ENCODE measurements around the gene DPYSL3.
A peak's percentile ranks its signal among the peaks of the same experiment; 100 is the strongest.
"Not testable (repeated sequence)": the region's sequence is repeated elsewhere in the genome, so short reads cannot be mapped to it uniquely, and the experiment has no call there.

The DPYSL3 gene

DNA sequence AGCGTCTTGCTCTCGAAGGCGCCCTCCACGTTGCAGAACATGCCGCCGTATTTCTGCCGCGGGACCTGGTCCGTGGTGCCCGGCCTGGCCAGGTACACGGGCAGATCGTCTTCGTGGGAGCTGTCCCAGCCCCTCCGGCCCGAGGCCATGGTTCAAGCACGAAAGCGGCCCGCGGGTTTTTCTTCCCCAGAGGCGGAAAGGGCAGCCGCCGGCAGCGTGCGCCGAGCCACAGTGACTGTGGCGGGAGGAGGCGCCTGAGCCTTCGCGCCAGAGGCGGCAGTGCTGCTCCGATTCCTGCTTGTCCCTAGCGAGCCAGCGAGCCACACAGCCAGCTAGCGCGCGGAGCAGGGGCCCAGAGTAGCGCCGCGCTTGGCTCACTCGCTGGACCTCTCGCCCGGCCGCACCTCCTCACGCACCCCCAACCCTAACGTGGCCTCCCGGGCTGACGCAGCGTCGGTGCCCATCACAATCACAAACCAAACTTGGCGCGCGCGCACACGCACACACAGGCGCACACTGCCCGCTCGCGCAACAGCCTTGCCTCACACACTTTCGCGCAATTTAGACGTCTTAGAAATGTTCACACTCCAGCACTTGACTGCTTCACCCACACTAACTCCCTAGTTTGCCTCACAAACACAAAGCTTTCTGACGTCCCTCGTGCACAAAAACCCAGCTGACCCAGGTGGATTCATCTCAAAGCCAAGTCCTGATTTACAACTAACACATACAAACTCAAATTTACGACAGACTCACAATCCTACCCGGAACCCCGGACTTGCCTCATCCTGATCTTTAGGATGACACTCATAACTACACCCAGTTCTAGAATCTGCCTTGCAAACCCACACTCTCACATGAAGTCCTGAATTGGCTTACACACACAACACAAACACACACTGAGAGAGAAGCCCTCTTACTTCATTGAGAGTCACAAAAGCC is at the start of gene DPYSL3:
DPYSL3 (minus strand) TSS at position 359 of the 942 bp plus-strand sequence; CDS start at position 149, 210 bp downstream.
- H3K27ac ChIP-seq: peak within 1 kb of the TSS; percentile 32; the same call in 1 of the 2 replicates
- TF ChIP-seq ZFX (IDR thresholded peaks at IDR 0.05; ENCODE audit: borderline replicate concordance): no peak
- TF ChIP-seq, protein P1, sequence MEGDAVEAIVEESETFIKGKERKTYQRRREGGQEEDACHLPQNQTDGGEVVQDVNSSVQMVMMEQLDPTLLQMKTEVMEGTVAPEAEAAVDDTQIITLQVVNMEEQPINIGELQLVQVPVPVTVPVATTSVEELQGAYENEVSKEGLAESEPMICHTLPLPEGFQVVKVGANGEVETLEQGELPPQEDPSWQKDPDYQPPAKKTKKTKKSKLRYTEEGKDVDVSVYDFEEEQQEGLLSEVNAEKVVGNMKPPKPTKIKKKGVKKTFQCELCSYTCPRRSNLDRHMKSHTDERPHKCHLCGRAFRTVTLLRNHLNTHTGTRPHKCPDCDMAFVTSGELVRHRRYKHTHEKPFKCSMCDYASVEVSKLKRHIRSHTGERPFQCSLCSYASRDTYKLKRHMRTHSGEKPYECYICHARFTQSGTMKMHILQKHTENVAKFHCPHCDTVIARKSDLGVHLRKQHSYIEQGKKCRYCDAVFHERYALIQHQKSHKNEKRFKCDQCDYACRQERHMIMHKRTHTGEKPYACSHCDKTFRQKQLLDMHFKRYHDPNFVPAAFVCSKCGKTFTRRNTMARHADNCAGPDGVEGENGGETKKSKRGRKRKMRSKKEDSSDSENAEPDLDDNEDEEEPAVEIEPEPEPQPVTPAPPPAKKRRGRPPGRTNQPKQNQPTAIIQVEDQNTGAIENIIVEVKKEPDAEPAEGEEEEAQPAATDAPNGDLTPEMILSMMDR (IDR thresholded peaks at IDR 0.05): peak; percentile 57

DNA sequence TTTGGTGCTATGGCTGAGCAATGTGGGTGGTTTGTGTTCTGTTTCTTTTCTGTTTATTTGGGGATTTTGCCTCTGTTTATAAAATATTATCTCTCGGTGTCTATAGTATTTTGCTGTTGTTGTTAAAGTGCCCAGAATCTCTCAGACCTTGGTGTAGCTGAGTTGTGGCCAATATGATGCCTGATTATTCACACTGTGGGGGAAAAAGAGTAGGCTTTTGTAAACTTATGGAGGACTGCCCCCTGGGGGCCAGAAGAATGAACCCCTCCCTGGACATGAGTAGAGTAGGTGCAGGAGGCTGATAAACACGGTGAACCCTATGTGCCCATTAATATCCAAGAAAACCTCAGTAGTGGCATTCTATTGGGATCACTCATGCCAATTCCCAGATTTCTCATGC is 49.0 kb upstream of the DPYSL3 start:
- no peak overlapping the region for H3K27ac ChIP-seq
- TF ChIP-seq, protein P1 (IDR thresholded peaks at IDR 0.05): peak; percentile 50
- no peak for TF ChIP-seq ZFX (IDR thresholded peaks at IDR 0.05; ENCODE audit: borderline replicate concordance)

DNA sequence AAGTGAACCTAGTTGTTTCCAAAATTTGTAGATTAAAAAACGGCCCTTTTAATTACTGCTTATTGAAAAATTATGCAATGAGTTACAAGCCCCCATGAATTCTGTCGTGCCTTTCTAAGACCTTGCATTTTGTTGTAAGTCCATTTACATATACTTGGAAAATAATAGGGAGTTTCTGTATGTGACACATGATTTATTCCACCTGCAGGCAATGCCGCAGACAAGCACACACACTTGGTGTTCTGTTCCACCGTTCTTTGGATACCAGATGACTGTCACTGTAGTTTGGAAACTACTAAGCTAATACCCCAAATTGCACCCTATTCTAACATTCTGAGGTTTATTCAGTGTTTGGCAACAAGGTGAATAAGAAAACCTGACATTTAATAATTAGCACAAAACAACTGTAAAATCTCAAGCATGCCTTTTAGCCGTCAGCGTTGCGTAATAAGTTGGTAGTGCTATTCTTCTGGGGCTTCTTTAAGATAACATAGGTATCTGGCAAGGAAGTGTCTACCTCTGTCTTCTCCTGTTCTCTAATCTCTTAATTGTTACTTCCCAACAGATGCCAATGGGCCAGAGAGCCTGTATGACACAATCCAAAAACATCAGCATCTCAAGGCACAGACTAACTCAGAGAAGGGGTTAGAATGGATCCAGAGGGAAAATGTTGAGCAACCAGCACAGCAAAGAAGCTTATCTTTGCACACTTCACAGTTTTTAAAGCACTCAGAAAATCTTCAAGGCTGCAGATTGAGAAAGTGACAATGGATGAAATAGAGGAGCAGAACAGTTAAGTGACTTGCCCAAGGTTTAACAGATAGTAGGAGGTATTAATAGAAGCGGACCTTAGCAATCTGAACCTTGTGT is 48.2 kb upstream of the DPYSL3 start:
- no peak overlapping the region for H3K27ac ChIP-seq
- TF ChIP-seq, protein P1 (IDR thresholded peaks at IDR 0.05): no peak
- no peak for TF ChIP-seq ZFX (IDR thresholded peaks at IDR 0.05; ENCODE audit: borderline replicate concordance)

DNA sequence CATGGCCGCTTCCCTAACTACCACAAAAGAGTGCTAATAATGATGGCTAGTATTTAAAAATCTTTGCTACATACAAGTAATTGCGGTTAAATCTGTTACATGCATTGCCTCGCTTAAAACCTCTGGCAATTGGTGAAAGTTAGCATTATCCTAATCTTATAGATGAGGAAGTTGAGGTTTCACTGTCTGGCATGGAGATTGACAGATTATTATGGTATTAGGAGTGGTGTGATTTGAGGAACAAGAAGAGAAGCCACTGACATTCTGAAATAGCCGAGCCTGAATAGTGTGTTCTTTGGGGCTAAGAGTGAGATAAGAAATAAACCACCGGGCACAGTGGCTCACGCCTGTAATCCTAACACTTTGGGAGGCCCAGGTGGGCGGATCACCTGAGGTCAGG is 45.3 kb upstream of the DPYSL3 start:
- no peak for TF ChIP-seq ZFX (IDR thresholded peaks at IDR 0.05; ENCODE audit: borderline replicate concordance)
- TF ChIP-seq, protein P1 (IDR thresholded peaks at IDR 0.05): no peak
- no peak overlapping the region for H3K27ac ChIP-seq

DNA sequence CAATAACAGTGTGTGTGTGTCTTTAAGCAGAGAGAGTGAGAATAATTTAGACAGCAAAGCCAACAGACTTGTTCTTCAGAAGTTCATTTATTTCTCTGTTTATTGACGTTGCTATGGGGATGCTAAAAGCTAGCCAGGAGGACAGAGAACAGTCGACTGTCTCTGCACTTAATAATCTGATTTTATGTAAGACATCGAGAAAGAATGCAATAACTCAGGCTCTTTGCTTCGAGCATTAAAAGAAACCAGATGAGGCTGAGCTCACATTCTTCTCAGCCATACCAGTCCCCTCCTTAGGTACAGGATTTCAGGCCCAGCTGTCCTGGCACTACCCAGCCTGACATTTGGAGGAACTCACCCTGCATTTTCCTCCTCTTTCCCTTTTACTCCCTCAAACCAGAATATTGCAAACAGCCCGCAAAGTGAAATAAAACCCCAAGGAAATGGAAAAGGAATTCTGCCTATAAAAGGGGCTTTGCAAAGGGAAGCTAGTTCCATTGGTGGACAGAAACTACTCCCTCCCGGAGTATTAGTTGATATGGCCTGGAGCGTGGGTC is 44.5 kb upstream of the DPYSL3 start:
- H3K27ac ChIP-seq: no peak overlapping the region
- no peak for TF ChIP-seq ZFX (IDR thresholded peaks at IDR 0.05; ENCODE audit: borderline replicate concordance)
- TF ChIP-seq, protein P1 (IDR thresholded peaks at IDR 0.05): no peak

DNA sequence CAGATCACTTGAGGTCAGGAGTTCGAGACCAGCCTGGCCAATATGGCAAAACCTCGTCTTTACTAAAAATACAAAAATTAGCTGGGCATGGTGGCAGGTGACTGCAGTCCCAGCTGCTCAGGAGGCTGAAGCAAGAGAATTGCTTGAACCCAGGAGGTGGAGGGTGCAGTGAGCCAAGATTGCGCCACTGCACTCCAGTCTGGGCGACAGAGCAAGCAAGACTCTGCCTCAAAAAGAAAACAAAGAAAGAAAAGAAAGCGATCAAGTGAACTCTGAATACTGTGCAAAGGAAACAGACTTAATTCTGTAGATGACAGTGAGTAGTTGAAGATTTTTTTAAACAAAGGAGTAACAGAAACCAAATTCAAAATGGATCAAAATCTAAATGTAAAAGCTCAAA is 43.9 kb upstream of the DPYSL3 start:
- not testable (repeated sequence) for H3K27ac ChIP-seq

DNA sequence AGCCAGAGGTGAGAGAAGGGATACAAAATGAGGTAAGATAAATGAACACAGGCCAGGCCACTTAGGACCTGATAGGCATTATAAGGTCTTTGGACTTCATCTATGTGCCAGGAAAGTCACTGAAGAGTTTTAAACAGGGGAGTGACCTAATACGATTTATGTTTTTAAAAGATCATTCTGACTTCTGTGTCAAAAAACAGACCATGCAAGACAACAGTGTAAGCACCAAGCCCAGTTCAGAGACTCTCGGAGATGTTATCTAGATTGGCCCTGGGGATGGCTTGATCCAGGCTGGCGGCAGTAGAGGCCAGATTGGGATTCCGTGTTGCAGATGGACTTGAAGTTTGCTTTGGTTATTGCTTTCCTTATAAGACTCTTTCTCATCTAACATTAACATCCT is 43.0 kb upstream of the DPYSL3 start:
- no peak overlapping the region for H3K27ac ChIP-seq
- TF ChIP-seq, protein P1 (IDR thresholded peaks at IDR 0.05): no peak
- no peak for TF ChIP-seq ZFX (IDR thresholded peaks at IDR 0.05; ENCODE audit: borderline replicate concordance)
